Hepatocyte (in vitro differentiated cells): ENCODE measurements around the gene SPIRE1.

Source experiments
- EZH2 ChIP-seq: fragments of 200-600 bp; sonication (generic); IDR thresholded peaks from 2 replicates; pipeline ENCODE4 v1.6.1; 2016; ENCODE audit warnings: antibody characterized with exemption, mild to moderate bottlenecking, borderline replicate concordance
- TF ChIP-seq, protein P1 (sequence below): fragments of 200-600 bp; sonication (generic); IDR thresholded peaks from 2 replicates; pipeline ENCODE4 v1.5.1; 2016; ENCODE audit warnings: antibody characterized with exemption, mild to moderate bottlenecking; ENCODE audit not compliant: poor library complexity

DNA sequence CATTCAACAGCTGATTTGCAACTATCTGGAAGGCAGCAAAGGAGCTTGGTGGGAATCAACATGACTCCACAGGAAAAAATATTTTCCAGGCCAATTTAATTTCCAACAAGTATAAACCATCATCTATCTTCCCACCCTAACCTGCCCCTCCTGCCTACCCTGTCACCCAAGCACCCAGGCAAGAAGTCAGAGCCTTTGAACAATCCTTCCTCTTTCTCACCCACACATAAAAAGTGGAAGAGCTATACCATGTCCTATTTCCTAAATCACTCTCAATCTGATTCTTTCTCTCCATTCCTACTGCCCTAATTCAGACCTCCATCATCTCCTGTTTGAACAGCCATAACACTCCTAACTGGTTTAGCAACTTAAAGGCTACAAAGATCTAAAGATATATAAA is 12.7 kb downstream of the SPIRE1 start:
- TF ChIP-seq, protein P1, sequence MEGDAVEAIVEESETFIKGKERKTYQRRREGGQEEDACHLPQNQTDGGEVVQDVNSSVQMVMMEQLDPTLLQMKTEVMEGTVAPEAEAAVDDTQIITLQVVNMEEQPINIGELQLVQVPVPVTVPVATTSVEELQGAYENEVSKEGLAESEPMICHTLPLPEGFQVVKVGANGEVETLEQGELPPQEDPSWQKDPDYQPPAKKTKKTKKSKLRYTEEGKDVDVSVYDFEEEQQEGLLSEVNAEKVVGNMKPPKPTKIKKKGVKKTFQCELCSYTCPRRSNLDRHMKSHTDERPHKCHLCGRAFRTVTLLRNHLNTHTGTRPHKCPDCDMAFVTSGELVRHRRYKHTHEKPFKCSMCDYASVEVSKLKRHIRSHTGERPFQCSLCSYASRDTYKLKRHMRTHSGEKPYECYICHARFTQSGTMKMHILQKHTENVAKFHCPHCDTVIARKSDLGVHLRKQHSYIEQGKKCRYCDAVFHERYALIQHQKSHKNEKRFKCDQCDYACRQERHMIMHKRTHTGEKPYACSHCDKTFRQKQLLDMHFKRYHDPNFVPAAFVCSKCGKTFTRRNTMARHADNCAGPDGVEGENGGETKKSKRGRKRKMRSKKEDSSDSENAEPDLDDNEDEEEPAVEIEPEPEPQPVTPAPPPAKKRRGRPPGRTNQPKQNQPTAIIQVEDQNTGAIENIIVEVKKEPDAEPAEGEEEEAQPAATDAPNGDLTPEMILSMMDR: no peak
- no peak for TF ChIP-seq EZH2
